GM18526 (cell line): ENCODE measurements around the gene SUMO3.

Experiments used
- POLR2A ChIP-seq: IDR thresholded peaks from 3 replicates; pipeline ENCODE4 v1.6.1; 2011; ENCODE audit not compliant: insufficient read length; ENCODE audit errors: extremely low read depth

The SUMO3 gene

GRCh38 chr21:44837537-44837936 is 19.7 kb upstream of the SUMO3 start:
- no peak for TF ChIP-seq POLR2A

GRCh38 chr21:44836666-44837471 is 19.0 kb upstream of the SUMO3 start:
- TF ChIP-seq POLR2A = no peak

GRCh38 chr21:44836349-44836665 is 18.4 kb upstream of the SUMO3 start:
- no peak for TF ChIP-seq POLR2A

GRCh38 chr21:44835647-44835973 is 17.7 kb upstream of the SUMO3 start:
- TF ChIP-seq POLR2A = no peak

- no peak for TF ChIP-seq POLR2A
Measured at GRCh38 chr21:44834951-44835646, 17.2 kb upstream of the SUMO3 start.

GRCh38 chr21:44834231-44834950 is 16.5 kb upstream of the SUMO3 start:
- no peak for TF ChIP-seq POLR2A

- no peak for TF ChIP-seq POLR2A
Measured at GRCh38 chr21:44833663-44834062, 15.8 kb upstream of the SUMO3 start.

GRCh38 chr21:44831227-44831860 is 13.5 kb upstream of the SUMO3 start:
- TF ChIP-seq POLR2A = no peak

- no peak for TF ChIP-seq POLR2A
Measured at GRCh38 chr21:44829507-44830092, 11.7 kb upstream of the SUMO3 start.

GRCh38 chr21:44828362-44829056 is 10.6 kb upstream of the SUMO3 start:
- TF ChIP-seq POLR2A = no peak

- no peak for TF ChIP-seq POLR2A
Measured at GRCh38 chr21:44823179-44823660, 5.4 kb upstream of the SUMO3 start.

- no peak for TF ChIP-seq POLR2A
Measured at GRCh38 chr21:44822484-44823178, 4.8 kb upstream of the SUMO3 start.

- no peak for TF ChIP-seq POLR2A
Measured at GRCh38 chr21:44820851-44821250, 3.0 kb upstream of the SUMO3 start.
